Upper lobe of left lung (tissue), 6 donors: ENCODE results near the gene CCNG2. TPM values are rescaled to one million over a fixed set of nuclear protein-coding genes. Genes with fewer than 3 reads are reported as not detected.

Experiments used
- ATAC-seq, 2 donors: fragments of 200-7000 bp; cut with Tn5 transposase; one replicate each; pipeline ENCODE4 v1.9.1; 2022; ENCODE audit warnings: mild to moderate bottlenecking in 2 of 2, moderate library complexity in 2 of 2; ENCODE audit not compliant: low FRiP score in 2 of 2
- DNase-seq, 2 donors: peaks; one replicate each; pipeline ENCODE4 v3.0.0-alpha.2; 2019 to 2020
- H3K27ac ChIP-seq, 4 donors: fragments of 200-600 bp; sonication (generic); one replicate each; pipeline ENCODE4 v1.5.1; 2016 to 2019
- H3K27me3 ChIP-seq, 4 donors: fragments of 200-600 bp; sonication (generic); one replicate each; pipeline ENCODE4 v1.5.1; 2017 to 2019
- H3K36me3 ChIP-seq, 4 donors: fragments of 200-600 bp; sonication (generic); one replicate each; pipeline ENCODE4 v1.5.1; 2016 to 2019
- H3K4me1 ChIP-seq, 4 donors: fragments of 200-600 bp; sonication (generic); one replicate each; pipeline ENCODE4 v1.5.1; 2018 to 2019
- H3K4me3 ChIP-seq, 4 donors: fragments of 200-600 bp; sonication (generic); one replicate each; pipeline ENCODE4 v1.5.1; 2017 to 2019; ENCODE audit warnings: mild to moderate bottlenecking in 2 of 4, moderate library complexity in 1 of 4
- H3K9me3 ChIP-seq, 4 donors: fragments of 200-600 bp; sonication (generic); one replicate each; pipeline ENCODE4 v1.5.1; 2018 to 2019
- EP300 ChIP-seq, 4 donors: sonication (generic); formaldehyde crosslinking; IDR thresholded peaks; one replicate each; pipeline ENCODE4 v1.5.1; 2017; ENCODE audit warnings: antibody characterized with exemption in 4 of 4, control low read depth in 2 of 4
- POLR2A ChIP-seq, 4 donors: fragments of 450-650 bp; IDR thresholded peaks; one replicate each; pipeline ENCODE4 v1.5.1; 2016 to 2017; ENCODE audit warnings: antibody characterized with exemption in 4 of 4, mild to moderate bottlenecking in 2 of 4
- POLR2AphosphoS5 ChIP-seq, 2 donors: sonication (generic); formaldehyde crosslinking; IDR thresholded peaks; one replicate each; pipeline ENCODE4 v1.5.1; 2017; ENCODE audit warnings: antibody characterized with exemption in 2 of 2
- WGBS, 2 donors: methylation state at CpG; one replicate each; pipeline ENCODE4 v1.1.5; 2017 to 2018; 5-methylcytosine and 5-hydroxymethylcytosine counted together
- total RNA-seq, 6 donors: library from RNA; depleted of rRNA in 4 of 6; stranded (reverse); fragments of >200 nt in 4 of 6; gene quantifications; one replicate each; pipeline versions ENCODE4 v1.1.0 to v1.2.1, GENCODE V29; 2016 to 2021
- TF ChIP-seq, protein P1 (sequence below), 6 experiments: fragments of 450-650 bp in 4 of 6; fragments of 200-600 bp in 2 of 6; sonication (generic) in 2 of 6; IDR thresholded peaks; one replicate each; pipeline ENCODE4 v1.5.1; 2016 to 2019; ENCODE audit warnings: antibody characterized with exemption in 6 of 6
- donor health status: DM: no; HTN: no; CAD: no; lungs with moderate emphysema.
- donor health status: DM: no; HTN: yes; CAD: no; lungs with severe emphysema.

Gene CCNG2
- total RNA-seq, 6 donors from 2014 or later, result 14.1 to 50.5 (median 27.3) TPM

DNA sequence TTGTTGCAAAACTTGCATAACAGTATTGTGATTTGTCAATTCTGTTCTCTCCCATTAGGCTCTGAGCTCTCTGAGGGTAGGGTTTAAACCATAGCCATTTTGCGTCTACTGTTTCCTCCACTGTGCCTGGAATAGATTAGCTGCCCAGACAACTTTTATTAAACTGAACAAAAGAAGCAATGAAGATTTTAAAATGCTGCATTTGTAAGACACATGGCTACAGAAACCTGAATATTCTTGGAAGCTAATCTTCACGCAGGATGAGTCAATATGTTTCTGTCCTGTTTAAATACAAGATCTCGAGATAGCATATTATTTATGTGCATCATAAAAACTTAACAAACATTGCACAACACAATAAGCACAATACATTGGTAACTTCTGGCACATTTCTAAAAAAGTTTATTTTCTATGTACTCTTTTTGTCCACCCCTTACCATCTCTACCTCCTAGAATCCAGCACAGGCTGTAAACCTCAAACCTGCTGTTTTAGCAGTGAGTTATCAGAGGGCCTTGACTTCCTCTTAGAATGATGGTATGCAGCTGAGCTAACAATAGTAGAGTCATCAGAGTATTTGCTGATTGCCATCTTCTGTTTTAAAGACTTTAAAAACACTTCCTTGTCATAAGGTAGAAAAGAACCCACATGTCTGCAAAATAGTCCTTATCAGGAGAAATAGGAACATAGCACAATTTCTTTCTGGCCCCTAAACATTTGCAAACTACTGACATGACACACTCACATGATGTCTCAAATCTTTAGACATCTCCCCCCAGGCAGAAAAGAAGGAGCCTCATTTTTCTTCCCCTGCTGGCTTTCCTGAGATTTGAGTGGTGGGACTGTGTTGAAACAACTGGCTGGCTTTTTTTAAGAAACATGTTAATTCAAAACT lies 10.6 kb upstream of the CCNG2 start:
- 54 to 55% methylated on average over 3 of the region's 3 CpGs for WGBS, 2 donors
- TF ChIP-seq POLR2A (IDR thresholded peaks at IDR 0.05) (no peak), EP300 (IDR thresholded peaks at IDR 0.05) (no peak), POLR2AphosphoS5 (IDR thresholded peaks at IDR 0.05) (no peak)
- TF ChIP-seq, protein P1, sequence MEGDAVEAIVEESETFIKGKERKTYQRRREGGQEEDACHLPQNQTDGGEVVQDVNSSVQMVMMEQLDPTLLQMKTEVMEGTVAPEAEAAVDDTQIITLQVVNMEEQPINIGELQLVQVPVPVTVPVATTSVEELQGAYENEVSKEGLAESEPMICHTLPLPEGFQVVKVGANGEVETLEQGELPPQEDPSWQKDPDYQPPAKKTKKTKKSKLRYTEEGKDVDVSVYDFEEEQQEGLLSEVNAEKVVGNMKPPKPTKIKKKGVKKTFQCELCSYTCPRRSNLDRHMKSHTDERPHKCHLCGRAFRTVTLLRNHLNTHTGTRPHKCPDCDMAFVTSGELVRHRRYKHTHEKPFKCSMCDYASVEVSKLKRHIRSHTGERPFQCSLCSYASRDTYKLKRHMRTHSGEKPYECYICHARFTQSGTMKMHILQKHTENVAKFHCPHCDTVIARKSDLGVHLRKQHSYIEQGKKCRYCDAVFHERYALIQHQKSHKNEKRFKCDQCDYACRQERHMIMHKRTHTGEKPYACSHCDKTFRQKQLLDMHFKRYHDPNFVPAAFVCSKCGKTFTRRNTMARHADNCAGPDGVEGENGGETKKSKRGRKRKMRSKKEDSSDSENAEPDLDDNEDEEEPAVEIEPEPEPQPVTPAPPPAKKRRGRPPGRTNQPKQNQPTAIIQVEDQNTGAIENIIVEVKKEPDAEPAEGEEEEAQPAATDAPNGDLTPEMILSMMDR (IDR thresholded peaks at IDR 0.05), result no peak
- ATAC-seq (no peak), DNase-seq (no peak)
- Histone ChIP-seq H3K4me1 (no peaks in the 10 kb centered on the region), H3K27me3 (no peaks in the 10 kb centered on the region), H3K4me3 (no peak overlapping the region), H3K9me3 (no peaks in the 10 kb centered on the region), H3K36me3 (no peaks in the 10 kb centered on the region), H3K27ac (no peak overlapping the region)

DNA sequence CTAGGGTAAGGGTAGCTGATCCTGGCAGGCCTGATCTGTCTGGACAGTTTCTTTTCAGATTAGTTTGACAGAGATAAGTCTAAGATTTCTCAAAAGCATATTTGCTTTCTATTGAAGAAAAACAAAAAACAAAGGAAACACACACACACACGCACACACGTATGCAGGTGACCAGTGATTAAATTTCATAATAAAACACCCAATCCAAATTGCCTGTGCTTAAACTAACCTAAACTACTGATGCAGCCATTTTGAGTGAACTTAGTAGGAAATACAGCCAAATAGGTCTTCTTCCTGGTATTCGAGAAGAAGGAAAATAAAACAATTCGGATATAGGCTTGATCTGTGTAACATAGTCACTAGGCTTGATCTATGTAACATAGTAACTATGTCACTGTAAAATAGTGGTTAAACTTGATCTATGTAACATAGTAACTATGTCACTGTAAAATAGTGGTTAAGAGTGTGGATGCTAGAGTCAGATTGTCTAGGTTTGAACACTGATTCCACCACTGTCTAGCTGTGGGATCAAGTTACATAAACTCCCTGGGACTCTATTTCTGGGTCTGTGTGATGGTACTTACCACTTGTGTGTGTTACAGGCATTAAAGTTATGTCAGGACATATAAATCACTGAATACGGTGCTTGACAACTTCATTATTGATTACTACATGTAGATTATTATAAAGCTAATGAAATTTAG lies 9.8 kb upstream of the CCNG2 start:
- TF ChIP-seq POLR2A (IDR thresholded peaks at IDR 0.05), result no peak
- TF ChIP-seq, protein P1 (IDR thresholded peaks at IDR 0.05), result no peak
- no peak overlapping the region for H3K4me3 ChIP-seq
- no peaks in the 10 kb centered on the region for H3K4me1 ChIP-seq
- H3K27me3 ChIP-seq, result no peaks in the 10 kb centered on the region
- no peak overlapping the region for H3K27ac ChIP-seq
- H3K9me3 ChIP-seq, result no peaks in the 10 kb centered on the region
- ATAC-seq (no peak), DNase-seq (no peak)
- no peaks in the 10 kb centered on the region for H3K36me3 ChIP-seq
- 86 to 88% methylated on average over 5 of the region's 5 CpGs for WGBS, 2 donors

DNA sequence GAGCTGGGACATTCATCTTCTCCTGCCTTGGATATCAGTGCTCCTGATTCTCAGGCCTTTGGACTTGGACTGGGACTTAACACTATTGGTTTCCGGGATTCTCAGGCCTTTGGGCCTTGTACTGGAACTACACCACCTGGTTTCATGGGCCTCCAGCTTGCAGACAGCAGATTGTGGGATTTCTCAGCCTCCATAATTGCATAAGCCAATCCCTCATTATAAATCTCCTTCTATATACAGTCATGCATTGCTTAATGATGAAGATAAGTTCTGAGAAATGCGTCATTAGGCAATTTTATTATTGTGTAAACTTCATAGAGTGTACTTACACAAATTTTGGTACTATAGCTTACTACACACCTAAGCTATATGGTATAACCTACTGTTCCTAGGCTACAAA lies 8.9 kb upstream of the CCNG2 start:
- TF ChIP-seq POLR2A (IDR thresholded peaks at IDR 0.05) (no peak), POLR2AphosphoS5 (IDR thresholded peaks at IDR 0.05) (no peak), EP300 (IDR thresholded peaks at IDR 0.05) (no peak)
- TF ChIP-seq, protein P1 (IDR thresholded peaks at IDR 0.05), result no peak
- Histone ChIP-seq H3K27ac (no peak overlapping the region), H3K4me1 (no peaks in the 10 kb centered on the region), H3K27me3 (no peaks in the 10 kb centered on the region), H3K9me3 (no peaks in the 10 kb centered on the region), H3K36me3 (no peaks in the 10 kb centered on the region), H3K4me3 (no peak overlapping the region)
- DNase-seq (no peak), ATAC-seq (no peak)
- 70 to 92% methylated on average over 2 of the region's 2 CpGs for WGBS, 2 donors

DNA sequence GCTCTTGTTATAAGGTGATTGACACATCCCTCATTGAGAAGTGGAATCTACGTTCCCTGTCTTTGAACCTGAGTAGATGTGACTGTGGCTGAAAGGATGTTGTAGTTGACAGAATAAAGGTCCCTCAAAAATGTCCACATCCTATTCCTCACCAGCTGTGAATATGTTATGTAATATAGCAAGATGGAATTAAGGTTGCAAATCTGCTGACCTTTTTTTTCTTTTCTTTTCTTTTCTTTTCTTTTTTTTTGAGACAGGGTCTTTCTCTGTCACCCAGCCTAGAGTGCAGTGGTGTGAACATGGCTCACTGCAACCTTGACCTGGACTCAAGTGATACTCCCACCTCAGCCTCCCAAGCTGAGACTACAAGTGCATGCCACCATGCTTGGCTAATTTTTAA lies 7.2 kb upstream of the CCNG2 start:
- DNase-seq (no peak), ATAC-seq (no peak)
- TF ChIP-seq, protein P1 (IDR thresholded peaks at IDR 0.05), result no peak
- TF ChIP-seq EP300 (IDR thresholded peaks at IDR 0.05) (no peak), POLR2AphosphoS5 (IDR thresholded peaks at IDR 0.05) (no peak), POLR2A (IDR thresholded peaks at IDR 0.05) (no peak)
- WGBS, 2 donors, result 85 to 96% methylated on average over 1 of the region's 1 CpG
- Histone ChIP-seq H3K4me1 (no peaks in the 10 kb centered on the region), H3K27me3 (no peaks in the 10 kb centered on the region), H3K9me3 (no peaks in the 10 kb centered on the region), H3K4me3 (no peak overlapping the region), H3K36me3 (no peaks in the 10 kb centered on the region), H3K27ac (no peak overlapping the region)
